H9 (cell line): ENCODE data around the gene VPS13A. TPM values are rescaled to one million over a fixed set of nuclear protein-coding genes. Genes with fewer than 3 reads are reported as not detected.

Source experiments
- DNase-seq: peaks from one replicate; pipeline ENCODE4 v3.0.0-alpha.2; 2017
- H2AFZ ChIP-seq: one replicate; pipeline ENCODE4 v1.6.1; 2013; ENCODE audit warnings: mild to moderate bottlenecking, low read length, control low read depth, moderate library complexity
- H2AK5ac ChIP-seq: 2 replicates; pipeline ENCODE4 v1.6.1; 2013; ENCODE audit warnings: low read length, control low read depth, mixed read lengths; ENCODE audit not compliant: insufficient read length
- H2BK120ac ChIP-seq: one replicate; pipeline ENCODE4 v1.6.1; 2013; ENCODE audit warnings: low read depth, mild to moderate bottlenecking, low read length, control low read depth, inconsistent platforms; ENCODE audit not compliant: poor library complexity, severe bottlenecking
- H2BK12ac ChIP-seq: 2 replicates; pipeline ENCODE4 v1.6.1; 2013; ENCODE audit warnings: low read length, control low read depth, mixed read lengths, low read depth; ENCODE audit not compliant: insufficient read length
- H2BK15ac ChIP-seq: 2 replicates; pipeline ENCODE4 v1.6.1; 2013; ENCODE audit warnings: low read depth, low read length, control low read depth
- H2BK20ac ChIP-seq: one replicate; pipeline ENCODE4 v1.6.1; 2013; ENCODE audit warnings: low read depth, mild to moderate bottlenecking, low read length, control low read depth, inconsistent platforms; ENCODE audit not compliant: poor library complexity, severe bottlenecking
- H2BK5ac ChIP-seq: 2 replicates; pipeline ENCODE4 v1.6.1; 2013; ENCODE audit warnings: low read length, control low read depth, mixed read lengths; ENCODE audit not compliant: insufficient read length
- H3K14ac ChIP-seq: 2 replicates; pipeline ENCODE4 v1.6.1; 2013; ENCODE audit warnings: low read length, control low read depth; ENCODE audit not compliant: insufficient read depth
- H3K18ac ChIP-seq: 2 replicates; pipeline ENCODE4 v1.6.1; 2013; ENCODE audit warnings: low read depth, mild to moderate bottlenecking, mixed read lengths, low read length, control low read depth; ENCODE audit not compliant: insufficient read length
- H3K23ac ChIP-seq: 2 replicates; pipeline ENCODE4 v1.6.1; 2013; ENCODE audit warnings: low read length, control low read depth, mixed read lengths, low read depth; ENCODE audit not compliant: insufficient read length
- H3K23me2 ChIP-seq: 2 replicates; pipeline ENCODE4 v1.6.1; 2013; ENCODE audit warnings: low read depth, mild to moderate bottlenecking, mixed read lengths, low read length, control low read depth; ENCODE audit not compliant: insufficient read length, poor library complexity, severe bottlenecking
- H3K27ac ChIP-seq: 2 replicates; pipeline ENCODE4 v1.5.1; 2013; ENCODE audit warnings: low read length, control low read depth, mixed read lengths, low read depth; ENCODE audit not compliant: insufficient read length
- H3K27me3 ChIP-seq: 2 replicates; pipeline ENCODE4 v1.6.1; 2013; ENCODE audit warnings: low read length, control low read depth, inconsistent platforms; ENCODE audit not compliant: insufficient read depth
- H3K4ac ChIP-seq: 2 replicates; pipeline ENCODE4 v1.6.1; 2013; ENCODE audit warnings: low read depth, mild to moderate bottlenecking, control low read depth, inconsistent platforms, low read length, moderate library complexity
- H3K4me1 ChIP-seq: 2 replicates; pipeline ENCODE4 v1.6.1; 2013; ENCODE audit warnings: low read length, control low read depth, inconsistent platforms; ENCODE audit not compliant: insufficient read depth
- H3K4me2 ChIP-seq: 2 replicates; pipeline ENCODE4 v1.6.1; 2013; ENCODE audit warnings: low read length, control low read depth, mixed read lengths; ENCODE audit not compliant: insufficient read length, insufficient read depth
- H3K56ac ChIP-seq: 2 replicates; pipeline ENCODE4 v1.6.1; 2013; ENCODE audit warnings: low read depth, mild to moderate bottlenecking, mixed read lengths, low read length, control low read depth; ENCODE audit not compliant: insufficient read length
- H3K79me1 ChIP-seq: 2 replicates; pipeline ENCODE4 v1.6.1; 2013; ENCODE audit warnings: low read depth, mild to moderate bottlenecking, moderate library complexity, low read length, control low read depth, inconsistent platforms; ENCODE audit not compliant: insufficient read depth, poor library complexity, severe bottlenecking
- H3K79me2 ChIP-seq: 2 replicates; pipeline ENCODE4 v1.6.1; 2013; ENCODE audit warnings: low read length, control low read depth, inconsistent platforms; ENCODE audit not compliant: insufficient read depth
- H3K9ac ChIP-seq: 2 replicates; pipeline ENCODE4 v1.6.1; 2013; ENCODE audit warnings: low read length, control low read depth, mixed read lengths; ENCODE audit not compliant: insufficient read length; ENCODE audit errors: extremely low read depth
- H3K9me3 ChIP-seq: one replicate; pipeline ENCODE4 v1.6.1; 2013; ENCODE audit warnings: low read depth, low read length, inconsistent platforms; ENCODE audit not compliant: control insufficient read depth
- H3T11ph ChIP-seq: one replicate; pipeline ENCODE4 v1.6.1; 2013; ENCODE audit warnings: mild to moderate bottlenecking, low read length, control low read depth, inconsistent platforms
- H4K20me1 ChIP-seq: one replicate; pipeline ENCODE4 v1.6.1; 2013; ENCODE audit not compliant: control insufficient read depth, insufficient read length, insufficient read depth
- H4K5ac ChIP-seq: 2 replicates; pipeline ENCODE4 v1.6.1; 2013; ENCODE audit warnings: low read depth, mild to moderate bottlenecking, mixed read lengths, low read length, control low read depth; ENCODE audit not compliant: insufficient read length
- H4K8ac ChIP-seq: replicated peaks from 2 replicates; pipeline ENCODE4 v1.6.1; 2013; ENCODE audit warnings: low read length, control low read depth, mixed read lengths, low read depth; ENCODE audit not compliant: insufficient read length
- H4K91ac ChIP-seq: 2 replicates; pipeline ENCODE4 v1.6.1; 2013; ENCODE audit warnings: low read depth, mild to moderate bottlenecking, moderate library complexity, mixed read lengths, low read length, control low read depth; ENCODE audit not compliant: insufficient read length
- H3K27ac Mint-ChIP-seq, 3 experiments: 2 replicates in 2 of 3; 3 replicates in 1 of 3; pipeline ENCODE4 v1.8.0; 2020 to 2021; ENCODE audit warnings: mixed read lengths in 3 of 3, mild to moderate bottlenecking in 1 of 3, moderate library complexity in 1 of 3
- H3K27me3 Mint-ChIP-seq: 2 replicates; pipeline ENCODE4 v1.8.0; 2021; ENCODE audit warnings: low read depth, mild to moderate bottlenecking, moderate library complexity, mixed read lengths
- H3K36me3 Mint-ChIP-seq, 3 experiments: 2 replicates in 2 of 3; 3 replicates in 1 of 3; pipeline ENCODE4 v1.8.0; 2020 to 2021; ENCODE audit warnings: low read depth in 3 of 3, mixed read lengths in 3 of 3; ENCODE audit not compliant: insufficient read depth in 1 of 3
- H3K4me1 Mint-ChIP-seq, 2 experiments: 2 replicates each; pipeline ENCODE4 v1.8.0; 2020; ENCODE audit warnings: mixed read lengths in 2 of 2
- H3K4me3 Mint-ChIP-seq, 2 experiments: 2 replicates in 1 of 2; 3 replicates in 1 of 2; pipeline ENCODE4 v1.8.0; 2020 to 2021; ENCODE audit warnings: mild to moderate bottlenecking in 2 of 2, mixed read lengths in 2 of 2, moderate library complexity in 1 of 2
- H3K9me3 Mint-ChIP-seq, 2 experiments: 2 replicates in 1 of 2; 3 replicates in 1 of 2; pipeline ENCODE4 v1.8.0; 2020; ENCODE audit warnings: mild to moderate bottlenecking in 2 of 2, mixed read lengths in 2 of 2, moderate library complexity in 1 of 2
- total RNA-seq: library from RNA; stranded (reverse); gene quantifications from 2 replicates; pipeline ENCODE4 v1.2.1, GENCODE V29; 2021
- TF ChIP-seq, protein P1 (sequence below): fragments of 200-600 bp; sonication (generic); conservative IDR thresholded peaks from 3 replicates; pipeline ENCODE4 v1.8.0; 2021; ENCODE audit warnings: antibody characterized with exemption, mild to moderate bottlenecking

VPS13A gene
- total RNA-seq, 1 experiment from 2014 or later, result 34.0 TPM

DNA sequence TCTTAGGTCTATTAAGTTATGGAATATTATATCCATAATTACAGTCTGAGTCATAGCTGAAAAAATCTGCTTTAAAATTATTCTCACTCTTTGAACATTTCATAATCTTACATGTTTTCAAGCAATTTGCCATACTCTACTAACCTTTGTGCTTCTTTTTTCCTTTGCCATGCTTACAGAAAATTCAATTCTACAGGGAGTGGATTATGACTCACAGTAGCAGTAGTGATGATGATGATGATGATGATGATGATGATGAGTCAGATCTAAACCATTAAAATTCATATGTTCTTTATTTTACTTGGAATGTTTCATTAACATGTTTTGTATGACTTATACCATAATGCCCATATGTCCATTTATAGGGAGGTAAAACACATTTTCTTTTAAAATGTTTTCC is 207.1 kb downstream of the VPS13A start:
- Histone ChIP-seq H3K23me2 (no peaks in the 10 kb centered on the region), H4K5ac (no peak overlapping the region), H2BK120ac (no peak overlapping the region), H3K79me2 (no peaks in the 10 kb centered on the region), H3K23ac (no peak overlapping the region), H3K27me3 (no peaks in the 10 kb centered on the region), H3K4ac (no peak overlapping the region), H3K18ac (no peak overlapping the region), H4K91ac (no peak overlapping the region), H2AK5ac (no peak overlapping the region), H3K9ac (no peak overlapping the region), H3K56ac (no peak overlapping the region), H3K9me3 (no peaks in the 10 kb centered on the region), H2BK15ac (no peak overlapping the region), H2BK20ac (no peak overlapping the region), H3T11ph (no peak overlapping the region), H3K4me2 (no peak overlapping the region), H2BK12ac (no peak overlapping the region), H3K27ac (no peak overlapping the region), H3K14ac (no peak overlapping the region), H2AFZ (no peak overlapping the region), H2BK5ac (no peak overlapping the region), H3K4me1 (no peaks in the 10 kb centered on the region), H3K79me1 (no peaks in the 10 kb centered on the region), H4K20me1 (no peaks in the 10 kb centered on the region), H4K8ac (no peak overlapping the region)
- no peak for DNase-seq
- H3K36me3 Mint-ChIP-seq, result peaks cover 0 to 11% (median 2%) of the 10 kb centered on the region in 3 experiments; a peak in 5 of 7 replicates
- H3K4me3 Mint-ChIP-seq, result no peak overlapping the region
- TF ChIP-seq, protein P1, sequence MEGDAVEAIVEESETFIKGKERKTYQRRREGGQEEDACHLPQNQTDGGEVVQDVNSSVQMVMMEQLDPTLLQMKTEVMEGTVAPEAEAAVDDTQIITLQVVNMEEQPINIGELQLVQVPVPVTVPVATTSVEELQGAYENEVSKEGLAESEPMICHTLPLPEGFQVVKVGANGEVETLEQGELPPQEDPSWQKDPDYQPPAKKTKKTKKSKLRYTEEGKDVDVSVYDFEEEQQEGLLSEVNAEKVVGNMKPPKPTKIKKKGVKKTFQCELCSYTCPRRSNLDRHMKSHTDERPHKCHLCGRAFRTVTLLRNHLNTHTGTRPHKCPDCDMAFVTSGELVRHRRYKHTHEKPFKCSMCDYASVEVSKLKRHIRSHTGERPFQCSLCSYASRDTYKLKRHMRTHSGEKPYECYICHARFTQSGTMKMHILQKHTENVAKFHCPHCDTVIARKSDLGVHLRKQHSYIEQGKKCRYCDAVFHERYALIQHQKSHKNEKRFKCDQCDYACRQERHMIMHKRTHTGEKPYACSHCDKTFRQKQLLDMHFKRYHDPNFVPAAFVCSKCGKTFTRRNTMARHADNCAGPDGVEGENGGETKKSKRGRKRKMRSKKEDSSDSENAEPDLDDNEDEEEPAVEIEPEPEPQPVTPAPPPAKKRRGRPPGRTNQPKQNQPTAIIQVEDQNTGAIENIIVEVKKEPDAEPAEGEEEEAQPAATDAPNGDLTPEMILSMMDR, result no peak
- no peaks in the 10 kb centered on the region for H3K9me3 Mint-ChIP-seq
- no peaks in the 10 kb centered on the region for H3K4me1 Mint-ChIP-seq
- no peaks in the 10 kb centered on the region for H3K27me3 Mint-ChIP-seq
- no peak overlapping the region for H3K27ac Mint-ChIP-seq
